Mesendoderm (in vitro differentiated cells): Measurements from ENCODE around the gene LPCAT3.
"Not testable (repeated sequence)": the region's sequence is repeated elsewhere in the genome, so short reads cannot be mapped to it uniquely, and the experiment has no call there.

Experiments used
- DNase-seq: peaks from one replicate; pipeline ENCODE4 v3.0.0; 2013
- H2AK5ac ChIP-seq: 2 replicates; pipeline ENCODE4 v1.6.1; 2013; ENCODE audit warnings: low read length, inconsistent platforms
- H2BK120ac ChIP-seq: 2 replicates; pipeline ENCODE4 v1.6.1; 2013; ENCODE audit warnings: low read depth, mild to moderate bottlenecking, low read length, moderate library complexity, mixed read lengths
- H2BK15ac ChIP-seq: replicated peaks from 2 replicates; pipeline ENCODE4 v1.6.1; 2013; ENCODE audit warnings: low read depth, mild to moderate bottlenecking, moderate library complexity
- H2BK5ac ChIP-seq: 2 replicates; pipeline ENCODE4 v1.6.1; 2013; ENCODE audit warnings: low read length, inconsistent platforms
- H3K18ac ChIP-seq: 2 replicates; pipeline ENCODE4 v1.6.1; 2013; ENCODE audit warnings: mild to moderate bottlenecking, low read length, mixed read lengths
- H3K23ac ChIP-seq: one replicate; pipeline ENCODE4 v1.6.1; 2013; ENCODE audit warnings: low read length
- H3K27ac ChIP-seq: 2 replicates; pipeline ENCODE4 v1.5.1; 2013; ENCODE audit warnings: low read depth, mild to moderate bottlenecking, inconsistent platforms, low read length, moderate library complexity
- H3K27me3 ChIP-seq: 2 replicates; pipeline ENCODE4 v1.6.1; 2013; ENCODE audit warnings: low read length, control low read depth, mild to moderate bottlenecking, inconsistent platforms; ENCODE audit not compliant: insufficient read depth, poor library complexity
- H3K36me3 ChIP-seq: 2 replicates; pipeline ENCODE4 v1.6.1; 2013; ENCODE audit warnings: low read length, inconsistent platforms; ENCODE audit not compliant: control insufficient read depth, insufficient read depth
- H3K4ac ChIP-seq: one replicate; pipeline ENCODE4 v1.6.1; 2013; ENCODE audit warnings: low read depth, mild to moderate bottlenecking, low read length, moderate library complexity
- H3K4me1 ChIP-seq: 2 replicates; pipeline ENCODE4 v1.6.1; 2013; ENCODE audit warnings: low read depth, low read length, inconsistent platforms; ENCODE audit not compliant: control insufficient read depth
- H3K4me2 ChIP-seq: 2 replicates; pipeline ENCODE4 v1.6.1; 2013; ENCODE audit warnings: low read length
- H3K4me3 ChIP-seq: 2 replicates; pipeline ENCODE4 v1.5.1; 2013; ENCODE audit warnings: mild to moderate bottlenecking, low read length
- H3K56ac ChIP-seq: one replicate; pipeline ENCODE4 v1.6.1; 2013; ENCODE audit warnings: low read length
- H3K79me1 ChIP-seq: 2 replicates; pipeline ENCODE4 v1.6.1; 2013; ENCODE audit warnings: low read length, inconsistent platforms
- H3K79me2 ChIP-seq: 2 replicates; pipeline ENCODE4 v1.6.1; 2013; ENCODE audit warnings: mild to moderate bottlenecking, low read length; ENCODE audit not compliant: control insufficient read depth, insufficient read depth
- H3K9ac ChIP-seq: 2 replicates; pipeline ENCODE4 v1.6.1; 2013; ENCODE audit warnings: low read length, inconsistent platforms
- H4K5ac ChIP-seq: one replicate; pipeline ENCODE4 v1.6.1; 2013; ENCODE audit warnings: low read length
- H4K8ac ChIP-seq: one replicate; pipeline ENCODE4 v1.6.1; 2013; ENCODE audit warnings: low read depth, mild to moderate bottlenecking, control low read depth, low read length, moderate library complexity
- WGBS: extraction: QIAGEN DNeasy Blood & Tissue Kit; methylation state at CpG from one replicate; pipeline ENCODE4 v1.1.7; 2013; ENCODE audit warnings: low lambda C conversion rate, missing lambda C conversion rate; ENCODE audit not compliant: insufficient coverage; ENCODE audit errors: extremely low coverage; 5-methylcytosine and 5-hydroxymethylcytosine counted together

Gene LPCAT3

DNA sequence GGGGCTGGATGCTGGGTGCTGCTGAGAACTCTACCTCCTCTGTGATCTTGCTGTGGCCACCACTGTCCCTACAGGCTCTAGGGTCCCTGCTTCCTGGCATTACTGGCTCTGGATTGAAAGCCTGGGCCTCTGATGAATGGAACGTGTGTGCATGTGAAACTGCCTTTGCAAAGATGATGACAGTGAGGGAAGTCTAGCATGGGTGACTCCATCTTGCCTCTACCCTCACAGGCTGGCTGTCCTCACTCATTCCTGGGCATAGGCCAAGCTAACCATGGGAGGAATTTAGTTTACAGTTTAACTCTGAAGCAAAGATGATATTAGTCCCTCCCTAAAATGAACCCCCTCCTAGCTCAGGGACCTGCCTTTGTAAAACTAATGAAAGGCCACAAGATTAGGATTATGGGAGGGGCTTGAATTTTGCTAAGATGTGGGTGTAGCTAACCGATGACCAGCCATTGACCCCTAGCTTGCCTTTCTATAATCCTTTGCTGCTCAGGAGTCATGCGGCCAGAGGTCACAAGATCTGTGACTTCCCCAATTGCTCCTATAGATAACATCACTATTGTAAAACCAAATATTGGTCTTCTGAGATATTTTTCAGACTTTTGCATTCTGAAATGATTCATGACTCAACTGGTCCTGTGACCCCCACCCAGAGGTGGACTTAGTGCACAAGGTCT lies 40.0 kb upstream of the LPCAT3 start:
- Histone ChIP-seq H4K5ac (no peak overlapping the region), H2BK15ac (no peak overlapping the region), H3K36me3 (no peaks in the 10 kb centered on the region), H3K56ac (no peak overlapping the region), H2BK5ac (no peak overlapping the region), H3K79me2 (no peaks in the 10 kb centered on the region), H4K8ac (no peak overlapping the region), H3K4me2 (no peak overlapping the region), H3K27ac (no peak overlapping the region), H3K4me3 (no peak overlapping the region), H3K79me1 (no peaks in the 10 kb centered on the region), H3K9ac (no peak overlapping the region), H3K18ac (no peak overlapping the region), H2AK5ac (no peak overlapping the region), H3K4ac (no peak overlapping the region), H3K27me3 (no peaks in the 10 kb centered on the region), H3K23ac (no peak overlapping the region), H3K4me1 (peaks cover 2% of the 10 kb centered on the region), H2BK120ac (no peak overlapping the region)
- no CpG with 5 or more reads among the region's 3 CpGs for WGBS
- DNase-seq, result no peak

DNA sequence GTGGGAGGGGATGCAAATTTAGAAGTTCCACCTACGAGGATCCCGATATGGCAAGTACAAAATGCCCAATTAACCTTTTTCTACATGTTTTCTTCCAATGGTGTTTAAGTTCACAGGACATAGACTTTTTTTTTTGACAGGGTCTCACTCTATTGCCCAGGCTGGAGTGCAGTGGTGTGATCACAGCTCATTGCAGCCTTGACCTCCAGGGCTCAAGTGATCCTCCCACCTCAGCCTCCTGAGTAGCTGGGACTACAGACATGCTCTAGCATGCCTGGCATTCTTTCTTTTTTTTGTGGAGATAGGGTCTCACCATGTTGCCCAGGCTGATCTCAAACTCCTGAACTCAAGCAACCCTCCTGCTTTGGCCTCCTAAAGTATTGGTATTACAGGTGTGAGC lies 37.5 kb upstream of the LPCAT3 start:
- H2BK120ac ChIP-seq, H2BK5ac ChIP-seq: not testable (repeated sequence)

DNA sequence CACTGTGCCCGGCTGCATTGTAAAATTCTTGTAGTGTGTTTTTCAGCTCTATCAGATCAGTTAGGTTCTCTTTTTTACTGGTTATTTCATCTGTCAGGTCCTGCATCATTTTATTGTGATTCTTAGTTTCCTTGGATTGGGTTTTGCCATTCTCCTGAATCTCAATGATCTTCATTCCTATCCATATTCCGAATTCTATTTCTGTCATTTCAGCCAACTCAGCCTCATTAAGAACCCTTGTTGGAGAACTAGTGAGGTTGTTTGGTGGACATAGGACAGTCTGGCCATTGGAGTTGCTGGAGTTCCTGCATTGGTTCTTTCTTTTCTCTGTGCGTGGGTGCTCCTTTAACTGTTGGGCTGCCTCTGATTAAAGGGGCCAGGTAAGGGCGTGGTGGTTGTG lies 36.6 kb upstream of the LPCAT3 start:
- no CpG with 5 or more reads among the region's 4 CpGs for WGBS
- Histone ChIP-seq H3K4me2 (no peak overlapping the region), H3K79me1 (no peaks in the 10 kb centered on the region), H3K18ac (no peak overlapping the region), H3K23ac (no peak overlapping the region), H4K5ac (no peak overlapping the region), H3K27ac (no peak overlapping the region), H2BK15ac (no peak overlapping the region), H2BK120ac (no peak overlapping the region), H3K36me3 (no peaks in the 10 kb centered on the region), H2BK5ac (no peak overlapping the region), H3K4me3 (no peak overlapping the region), H3K4me1 (no peaks in the 10 kb centered on the region), H4K8ac (no peak overlapping the region), H2AK5ac (no peak overlapping the region), H3K27me3 (no peaks in the 10 kb centered on the region), H3K79me2 (no peaks in the 10 kb centered on the region), H3K4ac (no peak overlapping the region), H3K9ac (no peak overlapping the region), H3K56ac (no peak overlapping the region)
- DNase-seq, result no peak

More for the DNA sequence above, 37.5 kb upstream of the LPCAT3 start:
- H3K56ac ChIP-seq, H3K27ac ChIP-seq, H3K79me2 ChIP-seq, H3K79me1 ChIP-seq, H3K4me3 ChIP-seq, H3K23ac ChIP-seq, H2AK5ac ChIP-seq, H3K18ac ChIP-seq, H3K4me2 ChIP-seq, H4K8ac ChIP-seq, H3K36me3 ChIP-seq, H3K4ac ChIP-seq, H3K9ac ChIP-seq, H3K4me1 ChIP-seq, H3K27me3 ChIP-seq, H2BK15ac ChIP-seq, DNase-seq, H4K5ac ChIP-seq: not testable (repeated sequence)
- WGBS, result no CpG with 5 or more reads among the region's 2 CpGs

DNA sequence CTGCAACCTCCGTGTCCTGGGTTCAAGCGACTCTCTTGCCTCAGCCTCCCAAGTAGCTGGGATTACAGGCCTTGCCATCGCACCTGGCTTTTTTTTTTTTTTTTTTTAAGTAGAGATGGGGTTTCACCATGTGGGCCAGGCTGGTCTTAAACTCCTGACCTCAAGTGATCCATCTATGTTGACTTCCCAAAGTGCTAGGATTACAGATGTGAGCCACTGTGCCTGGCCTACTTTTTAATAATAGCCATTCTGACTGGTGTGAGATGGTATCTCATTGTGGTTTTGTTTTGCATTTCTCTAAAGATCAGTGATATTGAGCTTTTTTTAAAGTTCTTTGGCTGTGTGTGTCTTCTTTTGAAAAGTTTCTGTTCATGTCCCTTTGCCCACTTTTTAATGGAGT lies 31.7 kb upstream of the LPCAT3 start:
- not testable (repeated sequence) for H3K27ac ChIP-seq, H2BK5ac ChIP-seq, H3K27me3 ChIP-seq, H2BK120ac ChIP-seq, H3K18ac ChIP-seq, H3K4ac ChIP-seq, H3K4me3 ChIP-seq, H3K23ac ChIP-seq, H4K5ac ChIP-seq, H3K4me2 ChIP-seq, H3K79me2 ChIP-seq, H3K9ac ChIP-seq, H3K79me1 ChIP-seq, H4K8ac ChIP-seq, H2BK15ac ChIP-seq, H3K36me3 ChIP-seq, H3K4me1 ChIP-seq, H2AK5ac ChIP-seq, H3K56ac ChIP-seq, DNase-seq
- WGBS, result no CpG with 5 or more reads among the region's 3 CpGs

DNA sequence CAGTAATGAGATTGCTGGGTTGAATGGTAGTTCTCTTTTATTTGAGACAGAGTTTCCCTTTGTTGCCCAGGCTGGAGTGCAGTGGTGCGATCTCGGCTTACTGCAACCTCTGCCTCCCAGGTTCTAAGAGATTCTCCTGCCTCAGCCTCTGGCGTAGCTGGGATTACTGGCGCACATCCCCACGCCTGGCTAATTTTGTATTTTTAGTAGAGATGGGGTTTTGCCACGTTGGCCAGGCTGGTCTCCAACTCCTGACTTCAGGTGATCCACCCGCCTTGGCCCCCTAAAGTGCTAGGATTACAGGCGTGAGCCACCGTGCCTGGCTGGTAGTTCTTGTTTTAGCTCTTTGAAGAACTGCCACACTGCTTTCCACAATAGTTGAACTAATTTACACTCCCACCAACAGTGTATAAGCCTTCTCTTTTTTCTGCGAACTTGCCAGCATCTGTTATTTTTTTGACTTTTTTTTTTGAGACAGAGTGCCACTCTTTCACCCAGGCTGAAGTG lies 31.2 kb upstream of the LPCAT3 start:
- H3K9ac ChIP-seq, H3K23ac ChIP-seq, H3K56ac ChIP-seq, H3K4ac ChIP-seq, H3K79me2 ChIP-seq, H4K5ac ChIP-seq, H3K36me3 ChIP-seq, H3K4me3 ChIP-seq, H3K4me2 ChIP-seq, DNase-seq, H3K4me1 ChIP-seq, H2BK5ac ChIP-seq, H2AK5ac ChIP-seq, H3K27me3 ChIP-seq, H3K18ac ChIP-seq, H2BK120ac ChIP-seq, H2BK15ac ChIP-seq, H3K79me1 ChIP-seq, H3K27ac ChIP-seq, H4K8ac ChIP-seq: not testable (repeated sequence)
- WGBS, result no CpG with 5 or more reads among the region's 10 CpGs

DNA sequence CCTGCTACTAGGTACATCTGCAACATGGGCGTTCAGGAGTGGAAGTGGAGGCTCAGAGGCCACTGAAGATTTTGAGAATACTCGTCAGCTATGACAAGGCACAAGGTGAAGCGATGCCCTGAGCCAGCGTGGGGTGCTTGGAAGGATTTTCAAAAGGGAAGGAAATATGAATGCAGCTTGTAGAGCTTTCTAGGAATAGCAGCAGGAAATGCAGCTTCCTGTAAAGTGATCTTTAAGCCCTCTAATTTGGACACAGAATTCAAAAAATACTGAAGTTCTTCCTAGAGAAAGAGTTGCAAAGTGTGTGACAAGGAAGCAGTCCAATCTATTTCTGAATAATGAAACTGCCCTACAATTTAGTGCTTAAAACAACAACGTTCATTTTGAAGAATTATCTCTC lies 29.0 kb upstream of the LPCAT3 start:
- no CpG with 5 or more reads among the region's 5 CpGs for WGBS

More for the DNA sequence above, 29.0 kb upstream of the LPCAT3 start:
- Histone ChIP-seq H3K79me1 (no peaks in the 10 kb centered on the region), H2BK5ac (no peak overlapping the region), H2AK5ac (no peak overlapping the region), H3K4me2 (no peak overlapping the region), H2BK15ac (no peak overlapping the region), H3K9ac (no peak overlapping the region), H3K4me3 (no peak overlapping the region), H3K27me3 (no peaks in the 10 kb centered on the region), H3K79me2 (no peaks in the 10 kb centered on the region), H3K27ac (no peak overlapping the region), H3K4me1 (no peaks in the 10 kb centered on the region), H3K36me3 (no peaks in the 10 kb centered on the region), H3K56ac (no peak overlapping the region), H4K5ac (no peak overlapping the region), H3K23ac (no peak overlapping the region), H2BK120ac (no peak overlapping the region), H3K4ac (no peak overlapping the region), H4K8ac (no peak overlapping the region), H3K18ac (no peak overlapping the region)
- DNase-seq, result no peak
